AG04449 (cell line): ENCODE data around the gene STEAP1.
A peak's percentile ranks its signal among the peaks of the same experiment; 100 is the strongest.
"Not testable (repeated sequence)": the region's sequence is repeated elsewhere in the genome, so short reads cannot be mapped to it uniquely, and the experiment has no call there.

Experiments used
- CTCF ChIA-PET: fragments of 350-600 bp; formaldehyde crosslinking; extraction: SDS; loops from one replicate; lab custom pipeline; 2021; ENCODE audit warnings: antibody characterized with exemption; lab: Yijun Ruan, JAX
- POLR2A ChIA-PET: fragments of 400-600, 350-600 bp; formaldehyde crosslinking; extraction: SDS; loops from one replicate; lab custom pipeline; 2020; ENCODE audit warnings: antibody characterized with exemption, inconsistent platforms; lab: Yijun Ruan, JAX
- DNase-seq: peaks from one replicate; pipeline ENCODE4 v3.0.0-alpha.2; 2010; ENCODE audit warnings: low read depth, low spot score
- H3K4me3 ChIP-seq: 2 replicates; pipeline ENCODE4 v1.5.1; 2011; ENCODE audit warnings: low read depth, mild to moderate bottlenecking, control low read depth, low read length
- TF ChIP-seq, protein P1 (sequence below): IDR thresholded peaks from one replicate; pipeline ENCODE4 v1.5.1; 2011; ENCODE audit warnings: mild to moderate bottlenecking, moderate library complexity, low read length, control low read depth, inconsistent platforms; ENCODE audit not compliant: insufficient read depth; ENCODE audit errors: missing control alignments

The STEAP1 gene

DNA sequence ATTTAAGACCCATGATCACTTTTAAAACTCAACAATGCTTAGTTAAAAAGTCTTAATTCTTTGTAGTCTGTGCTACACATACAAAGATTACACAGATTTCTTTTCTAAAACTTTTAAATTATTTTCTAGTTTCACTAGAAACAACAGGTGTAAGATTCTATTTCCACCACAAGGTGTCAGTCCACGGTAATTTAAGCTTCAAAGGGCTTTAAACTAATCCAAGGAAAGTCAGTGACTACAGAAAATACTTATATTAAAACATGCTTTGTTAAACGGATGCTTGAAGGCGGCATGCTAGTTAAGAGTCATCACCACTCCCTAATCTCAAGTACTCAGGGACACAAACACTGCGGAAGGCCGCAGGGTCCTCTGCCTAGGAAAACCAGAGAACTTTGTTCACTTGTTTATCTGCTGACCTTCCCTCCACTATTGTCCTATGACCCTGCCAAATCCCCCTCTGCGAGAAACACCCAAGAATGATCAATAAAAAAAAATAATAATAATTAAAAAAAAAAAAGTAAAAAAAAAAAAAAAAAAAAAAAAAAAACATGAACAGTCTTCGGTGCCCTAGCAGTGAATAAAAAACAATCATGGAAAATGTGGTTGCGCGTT lies 1.5 kb upstream of the STEAP1 start:
- DNase-seq, H3K4me3 ChIP-seq, POLR2A ChIA-PET: not testable (repeated sequence)
- TF ChIP-seq, protein P1, sequence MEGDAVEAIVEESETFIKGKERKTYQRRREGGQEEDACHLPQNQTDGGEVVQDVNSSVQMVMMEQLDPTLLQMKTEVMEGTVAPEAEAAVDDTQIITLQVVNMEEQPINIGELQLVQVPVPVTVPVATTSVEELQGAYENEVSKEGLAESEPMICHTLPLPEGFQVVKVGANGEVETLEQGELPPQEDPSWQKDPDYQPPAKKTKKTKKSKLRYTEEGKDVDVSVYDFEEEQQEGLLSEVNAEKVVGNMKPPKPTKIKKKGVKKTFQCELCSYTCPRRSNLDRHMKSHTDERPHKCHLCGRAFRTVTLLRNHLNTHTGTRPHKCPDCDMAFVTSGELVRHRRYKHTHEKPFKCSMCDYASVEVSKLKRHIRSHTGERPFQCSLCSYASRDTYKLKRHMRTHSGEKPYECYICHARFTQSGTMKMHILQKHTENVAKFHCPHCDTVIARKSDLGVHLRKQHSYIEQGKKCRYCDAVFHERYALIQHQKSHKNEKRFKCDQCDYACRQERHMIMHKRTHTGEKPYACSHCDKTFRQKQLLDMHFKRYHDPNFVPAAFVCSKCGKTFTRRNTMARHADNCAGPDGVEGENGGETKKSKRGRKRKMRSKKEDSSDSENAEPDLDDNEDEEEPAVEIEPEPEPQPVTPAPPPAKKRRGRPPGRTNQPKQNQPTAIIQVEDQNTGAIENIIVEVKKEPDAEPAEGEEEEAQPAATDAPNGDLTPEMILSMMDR = peak; percentile 17
- CTCF ChIA-PET = interaction anchor here (0.8 to 4.7 kb wide), 22 partner anchors 13 to 1911 kb away, joined by 3 to 97 read pairs (median 6); partner anchors contain the start of genes CFAP69, CLDN12 and STEAP2

DNA sequence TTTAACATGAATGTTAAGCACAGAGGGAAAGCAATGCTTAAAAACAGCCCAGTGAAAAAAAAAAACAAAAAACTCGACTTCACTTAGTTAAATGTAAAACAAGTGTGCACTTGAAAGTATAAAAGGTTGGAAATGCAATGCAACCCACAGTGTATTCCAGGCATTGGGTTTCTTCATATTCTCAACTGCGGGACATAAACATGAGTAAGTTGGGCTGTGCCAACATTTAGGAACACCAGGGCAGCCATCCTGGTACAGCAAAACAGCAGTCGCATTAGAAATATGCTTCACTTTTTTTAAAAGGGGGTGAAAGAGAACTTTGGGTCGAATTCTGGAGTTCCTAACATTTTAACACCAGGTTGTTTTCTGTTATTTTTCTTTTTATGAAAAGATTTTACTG lies 937 bp downstream of the STEAP1 start:
- TF ChIP-seq, protein P1 = no peak
- H3K4me3 ChIP-seq = no peak overlapping the region; the same call in 1 of the 2 replicates
- no peak for DNase-seq

DNA sequence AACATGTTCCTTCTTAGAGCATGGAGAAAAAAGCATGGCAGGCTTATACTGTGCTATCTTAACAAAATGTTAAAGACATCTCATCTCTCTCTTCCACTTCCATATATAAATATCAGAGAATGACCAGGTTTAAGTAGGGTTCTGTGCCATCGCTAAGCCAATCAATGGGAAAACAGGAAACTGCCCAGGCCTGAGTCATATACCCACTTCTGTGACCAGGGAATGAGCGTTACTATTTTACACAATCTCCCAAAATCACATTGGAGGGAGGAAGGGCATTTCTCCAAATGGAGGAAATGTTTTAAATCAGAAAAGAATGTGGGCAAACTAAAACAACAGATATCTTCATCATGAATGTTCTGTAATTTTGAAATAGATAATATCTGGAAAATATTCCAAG lies 3.1 kb downstream of the STEAP1 start:
- DNase-seq, H3K4me3 ChIP-seq, POLR2A ChIA-PET, CTCF ChIA-PET: not testable (repeated sequence)

More for the DNA sequence above, 937 bp downstream of the STEAP1 start:
- ChIA-PET POLR2A (interaction anchor here (1.7 kb wide), 1 partner anchor 38 kb away, joined by 5 read pairs; no protein-coding TSS in a partner anchor), CTCF (interaction anchor here (1.3 to 4.7 kb wide), 8 partner anchors 10 to 274 kb away, joined by 3 to 97 read pairs (median 23); no protein-coding TSS in a partner anchor)

DNA sequence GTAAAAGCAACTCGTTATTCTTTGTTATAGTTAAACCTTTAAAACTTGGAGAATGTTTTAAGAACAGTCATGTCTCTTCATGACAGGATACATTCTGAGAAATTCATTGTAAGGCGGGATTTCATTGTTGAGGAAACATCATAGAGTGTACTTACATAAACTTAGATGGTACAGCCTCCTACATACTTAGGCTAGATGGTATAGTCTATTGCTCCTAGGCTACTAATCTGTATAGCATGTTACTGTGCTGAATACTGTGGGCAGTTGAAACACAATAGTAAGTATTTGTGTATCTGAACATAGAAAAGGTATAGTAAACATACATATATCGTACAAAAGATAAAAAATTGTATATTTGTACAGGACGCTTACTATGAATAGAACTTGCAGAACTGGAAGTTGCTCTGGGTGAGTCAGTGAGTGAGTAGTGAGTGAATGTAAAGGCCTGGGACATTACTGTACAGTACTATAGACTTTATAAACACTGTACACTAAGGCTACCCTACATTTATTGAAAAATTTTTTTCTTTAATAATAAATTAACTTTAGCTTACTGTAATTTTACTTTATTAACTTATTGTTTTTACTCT lies 3.6 kb downstream of the STEAP1 start:
- CTCF ChIA-PET = interaction anchor here (0.7 to 1.0 kb wide), 3 partner anchors 93 to 270 kb away, joined by 3 read pairs; no protein-coding TSS in a partner anchor
- H3K4me3 ChIP-seq, POLR2A ChIA-PET, DNase-seq: not testable (repeated sequence)

DNA sequence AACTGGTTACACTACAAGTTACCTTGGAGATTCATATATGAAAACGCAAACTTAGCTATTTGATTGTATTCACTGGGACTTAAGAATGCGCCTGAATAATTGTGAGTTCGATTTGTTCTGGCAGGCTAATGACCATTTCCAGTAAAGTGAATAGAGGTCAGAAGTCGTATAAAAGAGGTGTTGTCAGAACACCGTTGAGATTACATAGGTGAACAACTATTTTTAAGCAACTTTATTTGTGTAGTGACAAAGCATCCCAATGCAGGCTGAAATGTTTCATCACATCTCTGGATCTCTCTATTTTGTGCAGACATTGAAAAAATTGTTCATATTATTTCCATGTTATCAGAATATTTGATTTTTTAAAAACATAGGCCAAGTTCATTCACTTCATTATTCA lies 9.3 kb downstream of the STEAP1 start:
- TF ChIP-seq, protein P1 = no peak
- H3K4me3 ChIP-seq = no peak overlapping the region
- ChIA-PET POLR2A (no interaction called here), CTCF (interaction anchor here (1.4 kb wide), 1 partner anchor 13 kb away, joined by 3 read pairs; no protein-coding TSS in a partner anchor)
- DNase-seq = no peak

DNA sequence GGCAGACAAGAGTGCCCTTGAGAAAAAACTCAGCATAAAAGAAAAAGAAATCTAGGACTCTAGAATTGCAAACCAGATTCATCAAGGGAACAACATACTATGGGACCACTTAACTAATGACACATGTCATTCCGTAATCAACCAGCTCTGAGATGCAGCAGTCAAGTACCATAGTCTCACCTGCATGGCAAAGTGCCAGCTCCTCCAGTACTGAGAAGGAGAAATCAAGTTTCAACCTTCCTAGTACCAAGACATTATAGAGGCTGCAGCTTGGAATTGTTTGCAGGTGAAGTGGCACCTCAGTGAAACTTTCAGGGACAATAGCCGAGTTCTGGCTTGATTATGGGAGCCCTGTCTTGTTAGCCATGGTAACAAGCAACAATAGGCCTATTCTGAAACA lies 11.5 kb downstream of the STEAP1 start:
- ChIA-PET POLR2A (no interaction called here), CTCF (interaction anchor here (1.1 to 3.7 kb wide), 5 partner anchors 10 to 262 kb away, joined by 3 to 15 read pairs (median 4); partner anchors contain the start of genes STEAP1 and STEAP2)
- no peak for DNase-seq
- H3K4me3 ChIP-seq = no peak overlapping the region
- TF ChIP-seq, protein P1 = no peak

DNA sequence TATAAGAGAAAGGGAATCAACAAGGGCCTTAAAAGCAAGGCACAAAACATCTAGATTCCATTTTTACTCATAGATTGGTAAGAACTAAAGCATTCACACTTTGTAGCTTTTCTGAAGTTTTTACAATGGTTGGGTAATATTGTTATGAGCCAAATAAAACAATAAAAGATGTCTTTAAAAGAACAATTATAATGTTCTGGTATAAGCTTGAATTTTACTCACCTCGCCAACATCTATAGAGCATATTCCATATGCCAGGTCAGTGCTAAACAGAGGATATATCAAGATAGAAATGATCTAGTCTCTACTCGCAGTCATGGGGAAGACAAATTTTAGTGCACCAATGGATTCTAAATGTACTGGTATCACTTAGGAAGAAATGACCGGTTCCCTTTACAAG lies 11.9 kb downstream of the STEAP1 start:
- no peak for DNase-seq
- ChIA-PET CTCF (interaction anchor here (1.1 to 3.7 kb wide), 7 partner anchors 9 to 262 kb away, joined by 3 to 15 read pairs (median 4); partner anchors contain the start of genes STEAP1 and STEAP2), POLR2A (no interaction called here)
- TF ChIP-seq, protein P1 = no peak
- no peak overlapping the region for H3K4me3 ChIP-seq
